ENCODE measurements around the gene MAML3.

Gene MAML3

DNA sequence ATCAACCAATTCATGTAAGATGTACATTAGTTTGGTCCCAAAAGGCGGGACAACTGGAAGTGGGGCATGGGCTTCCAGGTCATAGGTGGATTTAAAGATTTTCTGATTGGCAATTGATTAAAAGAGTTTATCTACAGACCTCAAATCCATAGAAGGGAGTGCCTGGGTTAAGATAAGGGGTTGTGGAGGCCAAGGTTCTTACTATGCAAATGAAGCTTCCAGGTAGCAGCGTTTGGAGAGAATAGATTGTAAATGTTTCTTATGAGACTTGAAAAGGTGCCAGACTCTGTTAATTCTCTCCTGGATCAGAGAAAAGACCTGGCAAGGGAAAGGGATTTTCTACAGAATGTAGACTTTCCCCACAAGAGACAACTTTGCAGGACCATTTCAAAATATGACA lies 485.9 kb downstream of the MAML3 start:
- no peak for DNase-seq
